NB4 (cell line): ENCODE data around the gene ARL14EPL.
A peak's percentile ranks its signal among the peaks of the same experiment; 100 is the strongest.

Source experiments
- DNase-seq: peaks from one replicate; pipeline ENCODE4 v3.0.0; 2010; ENCODE audit warnings: low read depth
- H3K4me3 ChIP-seq: one replicate; pipeline ENCODE4 v1.5.1; 2011; ENCODE audit warnings: mild to moderate bottlenecking, low read depth, low read length, moderate library complexity
- MYC ChIP-seq: IDR thresholded peaks from 2 replicates; pipeline ENCODE4 v1.6.1; 2011; ENCODE audit warnings: low read depth, low read length
- POLR2A ChIP-seq: IDR thresholded peaks from 2 replicates; pipeline ENCODE4 v1.6.1; 2011; ENCODE audit warnings: mild to moderate bottlenecking; ENCODE audit not compliant: insufficient read length; ENCODE audit errors: extremely low read depth
- TF ChIP-seq, protein P1 (sequence below): IDR thresholded peaks from one replicate; pipeline ENCODE4 v1.5.1; 2012; ENCODE audit warnings: low read depth, low read length
- TF ChIP-seq, protein P2 (sequence below): IDR thresholded peaks from 2 replicates; pipeline ENCODE4 v1.6.1; 2011; ENCODE audit warnings: low read depth, low read length

Gene ARL14EPL

DNA sequence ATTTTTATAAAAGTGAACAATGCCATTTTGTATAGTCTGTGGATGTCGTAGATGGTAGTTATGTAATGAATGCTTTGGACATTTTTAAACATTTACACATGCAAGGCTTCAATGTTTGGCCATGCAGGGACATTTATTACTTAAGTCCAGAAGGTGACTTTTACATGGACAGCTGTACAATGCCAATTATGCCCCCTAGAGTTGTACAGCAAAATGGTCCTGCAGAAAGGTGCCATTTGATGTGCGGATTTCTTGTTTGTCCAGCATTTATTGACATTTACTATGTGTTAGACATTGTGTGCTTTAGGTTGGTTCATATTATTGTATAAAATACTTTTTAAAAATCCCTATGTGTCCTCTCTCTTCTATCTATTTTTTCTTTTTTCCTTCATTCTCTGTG is 30.1 kb downstream of the ARL14EPL start:
- DNase-seq, result peak; percentile 35
- TF ChIP-seq, protein P1, sequence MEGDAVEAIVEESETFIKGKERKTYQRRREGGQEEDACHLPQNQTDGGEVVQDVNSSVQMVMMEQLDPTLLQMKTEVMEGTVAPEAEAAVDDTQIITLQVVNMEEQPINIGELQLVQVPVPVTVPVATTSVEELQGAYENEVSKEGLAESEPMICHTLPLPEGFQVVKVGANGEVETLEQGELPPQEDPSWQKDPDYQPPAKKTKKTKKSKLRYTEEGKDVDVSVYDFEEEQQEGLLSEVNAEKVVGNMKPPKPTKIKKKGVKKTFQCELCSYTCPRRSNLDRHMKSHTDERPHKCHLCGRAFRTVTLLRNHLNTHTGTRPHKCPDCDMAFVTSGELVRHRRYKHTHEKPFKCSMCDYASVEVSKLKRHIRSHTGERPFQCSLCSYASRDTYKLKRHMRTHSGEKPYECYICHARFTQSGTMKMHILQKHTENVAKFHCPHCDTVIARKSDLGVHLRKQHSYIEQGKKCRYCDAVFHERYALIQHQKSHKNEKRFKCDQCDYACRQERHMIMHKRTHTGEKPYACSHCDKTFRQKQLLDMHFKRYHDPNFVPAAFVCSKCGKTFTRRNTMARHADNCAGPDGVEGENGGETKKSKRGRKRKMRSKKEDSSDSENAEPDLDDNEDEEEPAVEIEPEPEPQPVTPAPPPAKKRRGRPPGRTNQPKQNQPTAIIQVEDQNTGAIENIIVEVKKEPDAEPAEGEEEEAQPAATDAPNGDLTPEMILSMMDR, result no peak
- TF ChIP-seq POLR2A (no peak), MYC (no peak)
- TF ChIP-seq, protein P2, sequence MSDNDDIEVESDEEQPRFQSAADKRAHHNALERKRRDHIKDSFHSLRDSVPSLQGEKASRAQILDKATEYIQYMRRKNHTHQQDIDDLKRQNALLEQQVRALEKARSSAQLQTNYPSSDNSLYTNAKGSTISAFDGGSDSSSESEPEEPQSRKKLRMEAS, result no peak
- no peak overlapping the region for H3K4me3 ChIP-seq

DNA sequence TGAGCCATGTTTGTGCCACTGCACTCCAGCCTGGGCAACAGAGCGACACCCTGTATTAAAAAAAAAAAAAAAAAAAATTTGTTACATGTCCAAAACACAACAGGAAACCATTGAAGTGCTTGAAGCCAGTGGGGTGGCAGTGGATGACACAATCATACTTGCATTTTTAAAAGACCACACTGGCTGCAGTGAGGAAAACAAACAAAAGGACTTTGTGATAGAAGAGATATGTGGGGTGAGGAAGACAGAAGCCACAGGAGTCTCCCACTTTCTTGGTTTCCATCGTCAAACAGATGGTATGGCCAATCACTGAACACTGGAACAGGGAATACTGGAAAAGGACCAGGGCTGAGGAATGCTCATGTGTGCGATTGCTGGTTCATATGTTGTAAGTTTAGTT is 31.7 kb downstream of the ARL14EPL start:
- no peak overlapping the region for H3K4me3 ChIP-seq
- DNase-seq, result peak; percentile 15
- TF ChIP-seq, protein P2, result no peak
- TF ChIP-seq, protein P1, result no peak
- no peak for TF ChIP-seq MYC
- TF ChIP-seq POLR2A, result no peak

DNA sequence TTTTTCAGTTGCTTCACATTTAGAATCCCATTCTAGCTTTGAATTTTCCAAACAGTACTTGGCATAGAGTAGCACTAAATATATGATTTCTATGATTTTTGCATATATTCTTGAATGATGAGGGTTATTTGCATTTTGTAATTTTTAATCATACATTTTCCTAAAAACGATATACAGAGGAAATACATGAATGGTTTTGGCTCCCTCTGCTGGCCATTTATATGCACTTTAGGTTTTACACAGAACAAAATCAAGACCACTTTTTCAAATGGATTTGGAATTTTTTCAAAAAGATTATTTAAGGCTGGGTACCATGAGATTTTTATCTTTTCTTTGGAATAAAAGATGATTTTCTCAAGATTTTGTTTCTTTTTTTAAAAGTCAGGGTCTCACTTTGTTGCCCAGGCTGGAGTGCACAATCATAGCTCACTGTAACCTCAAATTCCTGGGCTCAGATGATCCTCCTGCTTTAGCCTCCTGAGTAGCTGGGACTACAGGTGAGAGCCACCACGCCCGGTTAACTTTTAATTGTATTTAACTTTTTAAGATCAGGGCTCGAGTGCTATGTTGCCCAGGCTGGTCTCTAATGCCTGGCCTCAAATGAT is 35.9 kb downstream of the ARL14EPL start:
- DNase-seq, result peak; percentile 70
- TF ChIP-seq MYC (no peak), POLR2A (no peak)
- TF ChIP-seq, protein P1, result peak; percentile 48
- H3K4me3 ChIP-seq, result no peak overlapping the region

DNA sequence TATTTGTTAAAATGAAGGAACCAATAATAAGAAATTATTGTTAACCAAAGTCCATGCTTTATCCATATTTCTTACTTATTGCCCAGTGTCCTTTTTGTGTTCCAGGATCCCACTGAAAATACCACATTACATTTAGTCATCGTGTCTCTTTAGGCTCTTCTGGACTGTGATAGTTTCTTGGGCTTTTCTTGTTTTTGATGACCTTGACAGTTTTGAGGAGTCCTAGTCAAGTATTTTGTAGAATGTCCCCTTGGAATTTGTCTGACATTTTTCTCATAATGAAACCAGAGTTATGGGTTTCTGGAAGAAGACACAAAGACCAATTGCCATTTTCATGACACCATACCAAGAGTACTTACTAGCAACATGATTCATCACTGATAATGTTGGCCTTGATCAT is 38.9 kb downstream of the ARL14EPL start:
- TF ChIP-seq, protein P2, result no peak
- TF ChIP-seq, protein P1, result no peak
- no peak for TF ChIP-seq POLR2A
- no peak for DNase-seq
- no peak overlapping the region for H3K4me3 ChIP-seq

DNA sequence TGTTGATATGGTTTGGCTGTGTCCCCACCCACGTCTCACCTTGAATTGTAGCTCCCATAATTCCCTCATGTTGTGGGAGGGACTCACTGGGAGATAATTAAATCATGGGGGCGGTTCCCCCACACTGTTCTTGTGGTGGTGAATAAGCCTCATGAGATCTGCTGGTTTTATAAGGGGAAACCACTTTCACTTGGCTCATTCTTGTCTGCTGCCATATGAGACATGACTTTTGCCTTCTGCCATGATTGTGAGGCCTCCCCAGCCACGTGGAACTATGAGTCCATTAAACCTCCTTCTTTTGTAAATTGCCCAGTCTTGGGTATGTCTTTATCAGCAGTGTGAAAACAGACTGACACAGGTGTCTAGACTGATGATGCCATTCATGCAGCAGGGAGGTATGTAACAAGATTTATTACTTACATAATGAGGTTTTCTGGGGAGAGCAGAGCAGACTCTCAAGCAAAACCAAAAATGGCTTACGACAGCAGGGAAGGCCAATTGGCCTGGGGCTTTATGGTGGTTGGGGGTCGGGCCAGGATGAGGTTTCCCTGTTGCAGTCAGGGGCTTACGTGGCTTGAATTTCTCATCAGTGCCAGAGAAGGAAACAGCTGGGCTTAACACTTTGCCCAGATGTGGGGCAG is 43.0 kb downstream of the ARL14EPL start:
- TF ChIP-seq, protein P2, result no peak
- no peak for TF ChIP-seq POLR2A
- TF ChIP-seq MYC, result no peak
- TF ChIP-seq, protein P1, result no peak
- no peak overlapping the region for H3K4me3 ChIP-seq
- peak; percentile 34 for DNase-seq
